Fibroblast of lung (primary cell): ENCODE measurements around the gene MT1B.

Source experiments
- CTCF ChIP-seq, 2 donors: IDR thresholded peaks in 1 of 2; conservative IDR thresholded peaks in 1 of 2; 1 replicate in 1 of 2; 2 replicates in 1 of 2; pipeline ENCODE4 v1.5.1; 2011 to 2012; ENCODE audit warnings: low read length in 2 of 2, control low read depth in 1 of 2, inconsistent platforms in 1 of 2, low read depth in 1 of 2, mild to moderate bottlenecking in 1 of 2
- EZH2 ChIP-seq: IDR thresholded peaks from 2 replicates; pipeline ENCODE4 v1.5.1; 2012; ENCODE audit warnings: low read length, control low read depth, mild to moderate bottlenecking; ENCODE audit errors: missing control alignments

GRCh38 chr16:56695246-56695645, 43.6 kb downstream of the MT1B start:
- TF ChIP-seq CTCF (conservative IDR thresholded peaks at IDR 0.05 in 1 of 2, IDR thresholded peaks at IDR 0.05 in 1 of 2; ENCODE audit: low read depth in 1 of 2, low read length in 2 of 2) (no peak), EZH2 (no peak)
